ENCODE results near the gene SPRED2.

GRCh38 chr2:65334714-65335113 is 97.7 kb downstream of the SPRED2 start:
- no peak for TF ChIP-seq POLR2AphosphoS5 (IDR thresholded peaks at IDR 0.05; ENCODE audit: low read depth, low read length)
- TF ChIP-seq POLR2A (IDR thresholded peaks at IDR 0.05; ENCODE audit: low read depth, low read length) = no peak
- no peak for TF ChIP-seq TAF1 (IDR thresholded peaks at IDR 0.05; ENCODE audit: borderline replicate concordance, low read depth, low read length)
